ENCODE measurements around the gene ETNK2.
"Not testable (repeated sequence)": the region's sequence is repeated elsewhere in the genome, so short reads cannot be mapped to it uniquely, and the experiment has no call there.

ETNK2 gene

DNA sequence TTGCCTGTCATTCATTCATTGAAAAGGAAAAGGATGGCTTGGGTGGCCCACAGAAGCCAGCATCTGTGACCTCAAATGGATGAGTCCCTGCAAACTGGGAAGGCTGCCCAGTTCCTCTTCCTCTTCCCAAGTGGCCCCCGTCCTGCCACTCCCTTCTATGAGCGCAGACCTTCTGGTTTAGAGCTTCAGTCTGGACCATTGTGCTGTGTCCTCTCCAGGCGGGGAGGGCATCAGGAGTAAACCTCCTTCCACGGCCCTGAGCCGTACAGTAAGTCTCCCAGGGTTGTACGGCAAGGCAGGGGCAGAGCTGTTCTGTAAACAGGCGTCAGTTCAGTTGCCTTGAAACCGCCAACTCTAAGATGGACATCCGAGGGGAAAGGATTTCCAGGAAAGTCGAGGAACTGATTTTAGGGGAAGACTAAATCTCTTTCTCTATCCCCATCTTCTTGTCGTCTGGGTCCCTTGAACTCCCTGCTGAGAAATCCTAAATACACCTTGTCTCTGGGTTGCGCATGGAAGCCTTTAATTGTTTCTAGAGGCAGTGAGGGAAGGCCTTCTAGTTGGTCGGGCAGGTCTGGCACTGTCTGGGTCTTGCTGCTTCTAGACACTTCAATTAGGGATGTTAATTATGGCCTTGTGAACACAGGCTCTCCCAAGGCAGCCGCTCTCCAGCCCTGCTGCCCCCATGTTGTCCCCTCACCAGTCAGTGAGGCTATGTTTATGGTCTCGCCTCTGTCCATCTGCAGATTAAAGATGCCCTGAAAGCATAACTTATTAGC, 56.8 kb downstream of the ETNK2 start:
- TF ChIP-seq, protein P1, sequence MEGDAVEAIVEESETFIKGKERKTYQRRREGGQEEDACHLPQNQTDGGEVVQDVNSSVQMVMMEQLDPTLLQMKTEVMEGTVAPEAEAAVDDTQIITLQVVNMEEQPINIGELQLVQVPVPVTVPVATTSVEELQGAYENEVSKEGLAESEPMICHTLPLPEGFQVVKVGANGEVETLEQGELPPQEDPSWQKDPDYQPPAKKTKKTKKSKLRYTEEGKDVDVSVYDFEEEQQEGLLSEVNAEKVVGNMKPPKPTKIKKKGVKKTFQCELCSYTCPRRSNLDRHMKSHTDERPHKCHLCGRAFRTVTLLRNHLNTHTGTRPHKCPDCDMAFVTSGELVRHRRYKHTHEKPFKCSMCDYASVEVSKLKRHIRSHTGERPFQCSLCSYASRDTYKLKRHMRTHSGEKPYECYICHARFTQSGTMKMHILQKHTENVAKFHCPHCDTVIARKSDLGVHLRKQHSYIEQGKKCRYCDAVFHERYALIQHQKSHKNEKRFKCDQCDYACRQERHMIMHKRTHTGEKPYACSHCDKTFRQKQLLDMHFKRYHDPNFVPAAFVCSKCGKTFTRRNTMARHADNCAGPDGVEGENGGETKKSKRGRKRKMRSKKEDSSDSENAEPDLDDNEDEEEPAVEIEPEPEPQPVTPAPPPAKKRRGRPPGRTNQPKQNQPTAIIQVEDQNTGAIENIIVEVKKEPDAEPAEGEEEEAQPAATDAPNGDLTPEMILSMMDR (IDR thresholded peaks at IDR 0.05; ENCODE audit: low read depth, low read length), result no peak
- no peak overlapping the region for H3K4me3 ChIP-seq (ENCODE audit: low read depth, low read length)

- no peak overlapping the region for H3K4me3 ChIP-seq (ENCODE audit: low read depth, low read length)
- TF ChIP-seq, protein P1 (IDR thresholded peaks at IDR 0.05; ENCODE audit: low read depth, low read length), result no peak
Observed at GRCh38 chr1:204094313-204094729, 57.5 kb downstream of the ETNK2 start.

GRCh38 chr1:204093781-204094180, 58.1 kb downstream of the ETNK2 start:
- no peak overlapping the region for H3K4me3 ChIP-seq (ENCODE audit: low read depth, low read length)
- TF ChIP-seq, protein P1 (IDR thresholded peaks at IDR 0.05; ENCODE audit: low read depth, low read length), result no peak

- TF ChIP-seq, protein P1 (IDR thresholded peaks at IDR 0.05; ENCODE audit: low read depth, low read length), result no peak
- no peak overlapping the region for H3K4me3 ChIP-seq (ENCODE audit: low read depth, low read length)
Observed at GRCh38 chr1:204093421-204093717, 58.5 kb downstream of the ETNK2 start.

DNA sequence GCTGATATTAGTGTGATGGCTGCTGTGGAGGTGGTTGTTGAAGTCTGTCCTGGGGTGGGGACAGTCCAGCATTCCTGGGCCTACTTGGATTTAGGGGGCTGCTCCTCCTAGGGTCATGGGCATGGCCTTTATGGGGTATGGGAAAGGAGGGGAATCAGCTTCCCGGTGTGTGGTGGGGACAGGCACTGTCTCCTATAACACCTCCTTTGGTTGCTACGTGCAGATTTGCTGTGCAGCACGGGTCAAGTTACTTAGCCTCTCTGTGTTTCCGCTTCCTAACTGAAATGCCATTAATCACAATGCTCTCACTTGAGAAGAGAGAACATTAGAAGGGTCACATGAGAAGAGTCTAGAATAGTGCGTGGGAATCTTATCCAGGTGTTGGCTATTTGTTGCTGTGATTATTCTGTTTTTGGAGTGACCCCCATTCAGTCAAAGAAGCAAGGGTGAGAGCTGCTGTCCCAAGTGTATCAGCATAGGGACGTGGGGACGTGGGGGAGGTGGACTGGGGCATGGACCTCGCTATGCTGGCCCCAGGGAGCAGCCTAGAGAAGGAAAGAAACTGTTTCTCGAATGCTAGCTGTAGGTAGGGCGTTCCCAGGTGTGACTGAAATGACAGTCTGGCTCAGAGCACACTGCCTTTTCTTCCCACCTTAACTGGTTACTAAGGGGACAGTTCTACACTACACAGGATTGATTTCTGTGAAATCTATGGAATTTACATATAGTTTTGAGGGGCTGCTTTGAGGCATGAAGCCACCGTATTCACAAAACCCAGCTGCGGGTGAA, 59.0 kb downstream of the ETNK2 start:
- no peak overlapping the region for H3K4me3 ChIP-seq (ENCODE audit: low read depth, low read length)
- TF ChIP-seq, protein P1 (IDR thresholded peaks at IDR 0.05; ENCODE audit: low read depth, low read length), result no peak

DNA sequence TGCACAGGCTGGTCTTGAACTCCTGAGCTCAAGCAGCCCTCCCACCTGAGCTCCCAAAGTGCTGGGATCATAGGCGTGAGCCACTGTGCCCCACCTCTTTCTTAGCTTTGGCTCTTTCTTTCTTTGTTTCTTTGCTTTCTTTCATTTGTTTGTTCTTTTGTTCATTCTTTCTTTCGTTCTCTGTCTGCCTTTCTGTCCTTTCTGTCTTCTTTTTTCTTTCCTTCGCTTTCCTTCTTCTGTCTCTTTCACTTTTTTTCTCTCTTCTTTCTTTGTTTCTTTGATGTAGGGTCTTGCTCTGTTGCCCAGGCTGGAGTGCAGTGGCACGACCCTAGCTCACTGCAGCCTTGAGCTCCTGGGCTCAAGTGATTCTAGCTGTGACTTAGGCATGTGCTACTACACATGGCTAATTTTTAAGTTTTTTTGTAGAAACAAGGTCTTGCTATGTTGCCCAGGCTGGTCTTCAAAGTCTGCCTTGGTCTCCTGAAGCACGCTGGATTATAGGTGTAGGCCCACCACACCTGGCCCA, 60.0 kb downstream of the ETNK2 start:
- H3K4me3 ChIP-seq (ENCODE audit: low read depth, low read length), result no peak overlapping the region
- TF ChIP-seq, protein P1 (IDR thresholded peaks at IDR 0.05; ENCODE audit: low read depth, low read length), result no peak

DNA sequence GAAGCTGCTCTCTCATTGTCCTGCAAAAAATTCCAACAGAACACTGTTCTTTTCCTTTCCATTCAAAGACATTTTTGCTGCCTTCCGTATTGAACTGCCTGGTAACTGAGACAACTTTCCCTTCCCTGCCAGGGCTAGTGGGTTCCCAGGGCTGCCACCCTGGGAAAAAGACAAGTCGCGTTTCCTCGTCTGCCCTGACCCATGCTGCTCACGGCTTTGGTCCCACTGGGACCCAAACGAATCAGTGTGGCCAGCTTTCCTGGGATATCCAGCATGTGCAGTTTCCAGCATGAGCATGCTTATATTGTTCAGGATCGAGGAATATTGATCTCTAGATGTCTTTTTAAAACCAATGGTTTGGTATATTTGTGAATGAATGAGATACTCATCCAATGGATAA, 60.8 kb downstream of the ETNK2 start:
- TF ChIP-seq, protein P1 (IDR thresholded peaks at IDR 0.05; ENCODE audit: low read depth, low read length), result no peak
- no peak overlapping the region for H3K4me3 ChIP-seq (ENCODE audit: low read depth, low read length)

DNA sequence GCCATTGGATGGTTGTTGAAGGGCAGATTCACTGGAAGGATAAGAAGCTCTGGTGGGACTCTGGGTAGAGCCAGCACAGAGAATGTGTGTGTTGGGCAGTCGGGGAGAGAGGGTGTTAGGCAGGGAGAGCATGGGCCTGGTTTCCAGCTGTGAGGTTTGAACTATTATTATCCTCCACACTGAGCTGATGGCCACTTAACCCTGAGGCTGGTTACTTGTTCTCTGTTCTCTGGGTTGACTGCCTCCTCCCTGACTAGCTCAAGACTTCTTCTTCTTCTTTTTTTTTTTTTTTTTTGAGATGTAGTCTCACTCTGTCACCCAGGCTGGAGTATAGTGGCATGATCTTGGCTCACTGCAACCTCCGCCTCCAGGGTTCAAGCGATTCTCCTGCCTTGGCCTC, 61.7 kb downstream of the ETNK2 start:
- H3K4me3 ChIP-seq (ENCODE audit: low read depth, low read length), result not testable (repeated sequence)
